Measurements from ENCODE around the gene DEAF1. TPM values are rescaled to one million over a fixed set of nuclear protein-coding genes. Genes with fewer than 3 reads are reported as not detected.
"Not testable (repeated sequence)": the region's sequence is repeated elsewhere in the genome, so short reads cannot be mapped to it uniquely, and the experiment has no call there.

DEAF1 gene, protein sequence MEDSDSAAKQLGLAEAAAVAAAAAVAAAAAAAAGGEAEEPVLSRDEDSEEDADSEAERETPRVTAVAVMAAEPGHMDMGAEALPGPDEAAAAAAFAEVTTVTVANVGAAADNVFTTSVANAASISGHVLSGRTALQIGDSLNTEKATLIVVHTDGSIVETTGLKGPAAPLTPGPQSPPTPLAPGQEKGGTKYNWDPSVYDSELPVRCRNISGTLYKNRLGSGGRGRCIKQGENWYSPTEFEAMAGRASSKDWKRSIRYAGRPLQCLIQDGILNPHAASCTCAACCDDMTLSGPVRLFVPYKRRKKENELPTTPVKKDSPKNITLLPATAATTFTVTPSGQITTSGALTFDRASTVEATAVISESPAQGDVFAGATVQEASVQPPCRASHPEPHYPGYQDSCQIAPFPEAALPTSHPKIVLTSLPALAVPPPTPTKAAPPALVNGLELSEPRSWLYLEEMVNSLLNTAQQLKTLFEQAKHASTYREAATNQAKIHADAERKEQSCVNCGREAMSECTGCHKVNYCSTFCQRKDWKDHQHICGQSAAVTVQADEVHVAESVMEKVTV
- 25.9 TPM for total RNA-seq
- long read RNA-seq, partial matches to known transcripts = 15 of 45 reads
- long read RNA-seq, other reads (novel, unspliced or antisense) = 25 of 45 reads

DNA sequence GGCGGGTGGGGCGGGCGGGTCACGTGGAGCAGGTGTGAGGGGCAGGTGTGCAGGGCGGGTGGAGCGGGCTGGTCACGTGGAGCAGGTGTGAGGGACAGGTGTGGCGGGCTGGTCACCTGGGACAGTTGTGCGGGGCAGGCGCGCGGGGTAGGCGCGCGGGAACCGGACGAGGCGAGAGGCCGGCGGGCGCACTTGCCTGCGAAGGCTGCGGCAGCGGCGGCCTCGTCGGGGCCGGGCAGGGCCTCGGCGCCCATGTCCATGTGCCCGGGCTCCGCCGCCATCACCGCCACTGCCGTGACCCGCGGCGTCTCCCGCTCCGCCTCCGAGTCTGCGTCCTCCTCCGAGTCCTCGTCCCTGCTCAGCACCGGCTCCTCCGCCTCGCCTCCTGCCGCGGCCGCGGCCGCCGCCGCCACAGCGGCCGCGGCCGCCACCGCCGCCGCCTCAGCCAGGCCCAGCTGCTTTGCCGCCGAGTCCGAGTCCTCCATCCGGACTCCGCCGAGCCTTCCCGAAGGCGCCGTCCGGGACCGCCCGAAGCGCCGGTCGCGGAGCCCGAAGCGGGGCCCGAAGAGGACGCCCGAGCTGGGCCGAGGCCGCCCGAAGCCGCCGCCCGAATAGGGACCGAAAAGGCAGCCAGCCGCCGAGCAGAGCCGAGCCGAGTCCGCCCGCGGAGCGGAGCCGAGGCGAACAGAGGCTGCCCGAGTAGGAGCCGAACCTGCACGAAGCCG, at the start of gene DEAF1:
DEAF1 (minus strand) TSS at position 660 of the 725 bp plus-strand sequence; CDS start at position 485, 175 bp downstream.
- DNase-seq (ENCODE audit: low spot score) = peak; percentile 100

DNA sequence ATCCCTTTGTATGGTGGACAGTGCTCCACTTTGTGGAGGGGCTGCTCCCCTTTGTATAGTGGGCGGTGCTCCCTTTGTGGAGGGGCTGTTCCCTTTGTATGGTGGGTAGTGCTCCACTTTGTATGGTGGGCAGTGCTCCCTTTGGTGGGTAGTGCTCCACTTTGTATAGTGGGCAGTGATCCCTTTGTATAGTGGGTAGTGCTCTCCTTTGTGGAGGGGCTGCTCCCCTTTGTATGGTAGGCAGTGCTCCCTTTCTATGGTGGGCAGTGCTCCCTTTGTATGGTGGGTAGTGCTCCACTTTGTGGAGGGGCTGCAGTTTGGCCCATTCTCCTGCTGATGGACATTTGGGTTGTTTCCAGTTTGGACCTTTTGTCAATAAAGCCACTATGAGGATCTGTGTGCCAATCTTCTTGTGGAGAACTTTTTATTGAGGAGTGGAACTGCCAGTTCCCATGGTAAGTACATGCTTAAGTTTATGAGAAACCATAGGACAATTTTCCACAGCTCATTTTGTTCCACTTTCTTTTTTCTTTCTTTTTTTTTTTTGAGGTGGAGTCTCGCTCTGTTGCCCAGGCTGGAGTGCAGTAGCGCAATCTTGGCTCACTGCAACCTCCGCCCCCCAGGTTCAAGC, 47.7 kb upstream of the DEAF1 start:
- no peak for DNase-seq (ENCODE audit: low spot score)

DNA sequence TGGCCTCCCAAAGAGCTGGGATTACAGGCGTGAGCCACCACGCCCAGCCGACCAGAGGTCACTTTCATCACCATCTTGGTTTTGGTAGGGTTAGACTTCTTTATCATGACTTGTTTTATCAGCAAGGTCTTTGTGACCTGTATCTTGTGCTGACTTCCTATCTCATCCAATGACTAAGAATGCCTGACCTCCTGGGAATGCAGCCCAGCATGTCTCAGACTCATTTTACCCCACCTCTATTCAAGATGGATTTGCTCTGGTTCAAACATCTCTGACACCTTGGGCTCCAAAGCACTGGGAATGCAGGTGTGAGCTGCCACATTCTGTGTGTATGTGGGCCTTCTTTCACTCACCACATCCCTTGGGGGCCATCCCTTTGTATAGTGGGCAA, 47.1 kb upstream of the DEAF1 start:
- DNase-seq (ENCODE audit: low spot score) = no peak

DNA sequence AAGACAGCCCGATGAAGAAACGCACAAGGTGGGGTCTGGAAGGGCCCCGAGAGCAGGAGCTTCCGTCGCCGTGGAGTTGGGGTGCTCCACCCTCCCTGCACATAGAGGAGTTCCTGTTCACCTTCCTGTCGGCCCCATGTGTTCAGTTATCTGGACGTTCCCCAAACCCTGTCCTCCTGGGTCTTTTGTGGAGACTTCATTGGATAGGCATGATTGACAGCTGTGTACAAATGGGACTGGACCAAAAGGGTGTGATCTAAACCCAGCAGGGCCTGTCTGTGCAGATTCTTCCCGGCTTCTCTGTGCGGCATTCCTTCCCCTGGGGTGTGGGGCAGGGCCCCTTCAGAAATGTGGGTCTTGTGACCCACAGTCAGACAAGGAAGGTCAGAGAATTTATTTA, 42.9 kb upstream of the DEAF1 start:
- DNase-seq (ENCODE audit: low spot score) = not testable (repeated sequence)

DNA sequence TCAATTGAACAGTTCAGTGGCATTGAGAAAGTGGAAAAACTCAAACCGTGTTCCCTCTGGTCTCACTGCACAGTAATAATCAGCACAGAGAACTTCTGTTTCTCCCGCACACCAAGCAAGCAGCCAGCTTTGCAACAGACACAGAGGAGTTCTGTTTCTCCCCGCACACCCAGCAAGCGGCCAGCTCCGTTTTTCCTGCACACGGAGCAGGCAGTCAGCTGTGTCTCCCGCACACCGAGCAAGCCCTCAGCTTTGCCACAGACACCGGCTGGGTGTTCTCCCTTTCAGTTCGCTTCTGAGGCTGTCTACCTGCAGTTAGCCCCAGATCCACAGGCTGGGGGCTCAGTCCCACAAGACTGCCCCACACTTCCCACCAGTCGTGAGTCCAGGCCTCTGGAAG, 42.3 kb upstream of the DEAF1 start:
- DNase-seq (ENCODE audit: low spot score) = no peak

DNA sequence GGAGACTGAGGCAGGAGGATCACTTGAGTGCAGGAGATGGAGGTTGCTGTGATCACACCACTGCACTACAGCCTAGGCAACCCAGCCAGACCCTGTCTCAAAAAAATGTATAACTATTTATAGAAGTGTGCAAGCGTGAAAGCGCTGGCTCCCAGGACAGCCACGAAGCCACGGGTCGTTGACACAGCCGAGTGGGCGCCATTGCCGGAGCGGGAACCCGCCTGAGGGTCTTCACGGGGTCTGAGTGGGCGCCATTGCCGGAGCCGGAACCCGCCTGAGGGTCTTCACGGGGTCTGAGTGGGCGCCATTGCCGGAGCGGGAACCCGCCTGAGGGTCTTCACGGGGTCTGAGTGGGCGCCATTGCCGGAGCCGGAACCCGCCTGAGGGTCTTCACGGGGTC, 39.5 kb upstream of the DEAF1 start:
- DNase-seq (ENCODE audit: low spot score) = not testable (repeated sequence)

DNA sequence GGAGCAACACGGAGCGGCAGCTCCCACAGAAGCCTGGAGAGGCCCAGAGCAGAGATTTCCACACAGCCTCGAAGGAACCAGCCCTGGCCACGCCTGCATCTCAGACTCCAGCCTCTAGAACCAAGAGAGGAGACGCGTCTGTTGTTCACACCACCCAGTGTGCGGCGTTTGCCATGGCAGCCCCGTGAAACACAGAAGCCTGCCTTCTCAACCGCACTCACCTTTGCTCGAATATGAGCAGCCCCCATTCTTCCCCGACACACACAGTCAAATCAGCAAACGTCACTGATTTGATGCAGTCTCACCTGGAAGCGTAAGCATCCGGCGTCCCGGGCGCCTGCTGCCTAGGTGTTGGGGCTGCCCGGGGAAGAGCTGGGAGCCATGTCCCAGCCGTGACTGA, 38.0 kb upstream of the DEAF1 start:
- DNase-seq (ENCODE audit: low spot score) = no peak

DNA sequence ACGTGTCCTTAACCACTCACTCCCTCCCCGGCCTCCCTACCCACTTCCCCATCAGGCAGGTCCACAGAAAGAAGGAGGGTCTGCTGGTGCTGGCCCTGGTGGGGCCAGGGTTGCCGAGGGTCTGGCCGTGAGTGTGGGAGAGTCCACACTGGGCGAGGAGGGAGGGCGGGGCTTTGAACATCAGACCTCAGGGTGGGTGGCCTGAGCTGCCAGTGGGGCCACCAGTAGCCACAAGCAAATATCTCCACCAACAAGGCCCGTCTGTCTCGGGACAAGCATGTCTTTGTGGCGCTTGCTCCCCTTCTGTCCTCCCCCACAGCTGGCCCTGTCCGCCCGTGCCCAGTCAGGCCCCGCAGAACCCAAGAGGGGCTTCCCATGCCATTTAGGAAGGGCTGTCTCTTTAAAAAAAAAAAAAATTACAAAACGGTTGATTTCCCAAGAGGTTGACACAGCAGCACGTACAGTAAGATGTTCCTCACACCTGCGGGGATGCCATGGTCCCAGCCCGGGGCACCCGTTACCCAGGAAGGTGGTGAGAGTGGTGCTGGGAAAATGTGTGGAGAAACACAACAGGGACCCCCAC, 34.6 kb upstream of the DEAF1 start:
- no peak for DNase-seq (ENCODE audit: low spot score)

DNA sequence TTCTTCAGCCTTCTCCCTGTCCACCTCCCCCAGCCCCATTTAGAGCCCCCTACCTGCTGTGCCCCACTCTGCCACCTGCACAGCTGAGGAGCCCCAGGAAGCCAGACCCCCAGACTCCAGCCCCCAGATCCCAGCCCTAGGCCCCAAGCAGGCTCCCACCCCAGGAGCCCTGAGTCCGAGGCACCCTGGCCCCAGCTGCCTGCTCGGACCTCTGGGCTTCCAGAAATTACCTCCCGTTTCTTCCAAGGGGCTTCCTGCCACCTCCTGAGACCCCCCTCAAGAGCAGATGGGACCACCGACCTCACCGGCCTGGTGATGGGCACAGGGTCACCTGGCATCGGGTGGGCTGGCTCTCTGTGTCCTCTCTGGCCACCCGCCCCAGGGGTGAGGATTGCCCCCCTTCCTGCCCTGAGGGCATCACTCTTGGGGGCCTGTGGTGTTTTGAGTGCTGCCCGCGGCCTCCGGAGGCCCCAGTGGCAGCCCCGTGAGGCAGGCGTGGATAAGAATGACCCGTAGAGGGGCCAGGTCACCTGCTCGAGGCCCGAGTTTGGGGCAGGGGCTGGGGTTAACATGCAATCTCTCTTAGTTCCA, 34.0 kb upstream of the DEAF1 start:
- DNase-seq (ENCODE audit: low spot score) = no peak

DNA sequence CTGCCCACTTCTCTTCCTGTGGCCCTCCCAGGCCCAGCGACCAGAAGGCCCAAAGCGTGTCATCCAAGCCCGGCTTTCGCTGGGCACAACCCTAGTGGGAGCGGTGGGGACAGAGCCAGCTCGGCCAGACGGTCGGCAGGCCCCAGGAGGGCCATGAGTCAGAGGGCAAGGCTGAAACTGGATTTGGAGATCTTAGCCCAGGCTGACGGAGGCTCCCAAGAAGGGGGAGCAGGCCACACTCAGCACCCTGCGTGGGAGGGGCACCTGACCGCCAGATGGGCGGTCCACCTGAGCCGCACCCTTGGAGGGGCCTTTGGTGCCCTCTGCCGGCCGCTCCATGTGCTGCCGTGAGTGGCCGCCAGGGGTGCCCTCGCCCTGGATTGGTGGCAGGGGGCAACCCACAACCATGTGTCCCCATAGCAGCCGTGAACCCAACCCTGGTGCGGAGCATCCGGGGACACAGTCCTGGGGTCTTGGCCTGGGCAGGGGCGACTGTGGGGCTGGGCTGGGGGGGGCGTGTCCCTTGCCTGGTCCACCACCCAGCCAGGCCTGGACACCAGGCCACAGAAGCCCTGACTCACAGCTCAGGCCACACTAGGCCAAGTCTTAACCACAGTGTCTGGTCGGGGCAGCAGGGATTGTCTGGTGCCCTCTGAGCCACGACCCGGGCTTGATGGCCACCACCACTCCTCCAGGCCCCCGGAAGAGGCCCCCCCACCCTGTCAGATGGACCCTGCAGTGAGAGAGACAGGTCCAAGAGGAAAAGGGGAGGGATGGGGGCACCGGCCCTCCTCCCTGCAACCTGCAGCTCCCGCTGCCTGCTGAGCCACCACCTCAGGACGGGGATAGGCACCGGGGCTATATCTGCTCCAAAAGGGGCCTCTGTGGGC, 33.1 kb upstream of the DEAF1 start:
- peak; percentile 93 for DNase-seq (ENCODE audit: low spot score)

DNA sequence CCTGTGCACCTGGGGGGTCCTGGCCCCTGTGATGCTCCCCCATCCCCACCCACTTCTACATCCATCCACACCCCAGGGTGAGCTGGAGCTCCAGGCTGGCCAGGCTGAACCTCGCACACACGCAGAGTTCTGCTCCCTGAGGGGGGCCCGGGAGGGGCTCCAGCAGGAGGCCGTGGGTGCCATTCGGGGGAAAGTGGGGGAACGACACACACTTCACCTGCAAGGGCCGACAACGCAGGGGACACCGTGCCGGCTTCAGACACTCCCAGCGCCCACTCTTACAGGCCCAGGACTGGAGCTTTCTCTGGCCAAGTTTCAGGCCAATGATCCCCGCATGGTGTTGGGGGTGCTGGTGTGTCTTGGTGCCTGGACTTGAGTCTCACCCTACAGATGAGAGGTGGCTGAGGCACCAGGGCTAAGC, 32.3 kb upstream of the DEAF1 start:
- no peak for DNase-seq (ENCODE audit: low spot score)

DNA sequence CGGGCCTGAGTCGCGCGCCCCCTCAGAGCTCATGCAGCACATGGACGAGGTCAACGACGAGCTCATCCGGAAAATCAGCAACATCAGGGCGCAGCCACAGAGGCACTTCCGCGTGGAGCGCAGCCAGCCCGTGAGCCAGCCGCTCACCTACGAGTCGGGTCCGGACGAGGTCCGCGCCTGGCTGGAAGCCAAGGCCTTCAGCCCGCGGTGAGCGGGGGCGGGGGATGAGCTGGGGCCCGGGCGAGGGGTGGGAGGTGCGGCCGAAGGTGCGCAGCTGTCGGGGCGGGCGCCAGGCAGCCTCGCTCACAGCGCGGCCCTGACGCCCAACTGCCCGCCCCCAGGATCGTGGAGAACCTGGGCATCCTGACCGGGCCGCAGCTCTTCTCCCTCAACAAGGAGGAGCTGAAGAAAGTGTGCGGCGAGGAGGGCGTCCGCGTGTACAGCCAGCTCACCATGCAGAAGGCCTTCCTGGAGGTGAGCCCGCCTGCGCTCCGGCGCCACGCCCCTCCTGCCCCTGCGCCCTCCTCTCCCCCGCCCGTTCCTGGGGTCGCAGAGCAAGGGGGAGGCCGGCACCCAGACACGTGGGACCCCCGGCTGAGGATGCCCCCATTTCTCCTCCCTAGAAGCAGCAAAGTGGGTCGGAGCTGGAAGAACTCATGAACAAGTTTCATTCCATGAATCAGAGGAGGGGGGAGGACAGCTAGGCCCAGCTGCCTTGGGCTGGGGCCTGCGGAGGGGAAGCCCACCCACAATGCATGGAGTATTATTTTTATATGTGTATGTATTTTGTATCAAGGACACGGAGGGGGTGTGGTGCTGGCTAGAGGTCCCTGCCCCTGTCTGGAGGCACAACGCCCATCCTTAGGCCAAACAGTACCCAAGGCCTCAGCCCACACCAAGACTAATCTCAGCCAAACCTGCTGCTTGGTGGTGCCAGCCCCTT, 31.5 kb upstream of the DEAF1 start:
- DNase-seq (ENCODE audit: low spot score) = no peak

DNA sequence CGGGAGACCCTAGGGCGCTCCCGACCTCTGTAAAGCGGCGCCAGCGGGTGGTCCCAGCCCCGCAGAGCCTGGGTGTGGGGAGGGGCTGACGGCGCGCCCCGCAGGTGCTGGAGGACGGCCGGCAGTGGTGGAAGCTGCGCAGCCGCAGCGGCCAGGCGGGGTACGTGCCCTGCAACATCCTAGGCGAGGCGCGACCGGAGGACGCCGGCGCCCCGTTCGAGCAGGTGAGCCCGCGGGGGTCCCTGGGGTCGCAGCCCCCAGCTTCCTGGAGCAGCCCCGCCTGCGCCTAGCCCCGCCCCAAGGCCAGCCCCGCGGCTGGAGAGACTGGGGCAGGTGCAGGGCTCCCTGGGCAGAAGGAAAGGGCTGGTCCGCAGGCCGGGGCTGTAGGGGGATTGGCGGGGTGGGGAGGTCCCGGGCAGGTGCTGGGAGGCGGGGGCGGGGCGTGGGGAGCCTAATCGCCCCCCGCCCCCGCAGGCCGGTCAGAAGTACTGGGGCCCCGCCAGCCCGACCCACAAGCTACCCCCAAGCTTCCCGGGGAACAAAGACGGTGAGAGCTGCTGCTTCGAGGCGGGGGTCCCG, 30.7 kb upstream of the DEAF1 start:
- DNase-seq (ENCODE audit: low spot score) = no peak

DNA sequence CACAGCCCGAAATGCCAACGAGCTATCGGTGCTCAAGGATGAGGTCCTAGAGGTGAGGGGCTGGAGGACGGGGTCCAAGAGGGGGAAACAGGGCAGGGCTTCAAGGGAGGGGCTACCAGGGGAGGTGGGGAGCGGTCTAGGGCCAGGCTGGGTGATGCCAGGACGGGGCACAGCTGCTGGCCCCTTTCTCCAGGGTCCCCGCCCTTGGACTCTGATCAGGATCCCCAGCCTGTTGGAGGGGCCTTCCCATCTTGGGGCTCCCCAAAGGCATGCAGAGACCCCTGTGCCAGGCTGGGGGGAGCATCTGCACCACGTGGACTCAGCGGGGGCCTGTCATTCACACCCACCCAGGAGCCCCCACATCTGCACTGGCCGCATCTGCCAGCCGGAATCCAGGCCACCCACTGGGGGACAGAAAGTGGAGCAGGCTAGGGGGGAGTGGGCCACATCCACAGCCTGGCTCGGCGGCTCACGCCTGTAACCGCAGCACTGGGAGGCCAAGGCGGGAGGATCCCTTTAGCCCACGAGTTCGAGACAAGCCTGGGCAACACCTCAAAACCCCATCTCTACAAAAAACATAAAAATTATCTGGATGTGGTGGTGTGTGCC, 29.9 kb upstream of the DEAF1 start:
- DNase-seq (ENCODE audit: low spot score) = no peak

DNA sequence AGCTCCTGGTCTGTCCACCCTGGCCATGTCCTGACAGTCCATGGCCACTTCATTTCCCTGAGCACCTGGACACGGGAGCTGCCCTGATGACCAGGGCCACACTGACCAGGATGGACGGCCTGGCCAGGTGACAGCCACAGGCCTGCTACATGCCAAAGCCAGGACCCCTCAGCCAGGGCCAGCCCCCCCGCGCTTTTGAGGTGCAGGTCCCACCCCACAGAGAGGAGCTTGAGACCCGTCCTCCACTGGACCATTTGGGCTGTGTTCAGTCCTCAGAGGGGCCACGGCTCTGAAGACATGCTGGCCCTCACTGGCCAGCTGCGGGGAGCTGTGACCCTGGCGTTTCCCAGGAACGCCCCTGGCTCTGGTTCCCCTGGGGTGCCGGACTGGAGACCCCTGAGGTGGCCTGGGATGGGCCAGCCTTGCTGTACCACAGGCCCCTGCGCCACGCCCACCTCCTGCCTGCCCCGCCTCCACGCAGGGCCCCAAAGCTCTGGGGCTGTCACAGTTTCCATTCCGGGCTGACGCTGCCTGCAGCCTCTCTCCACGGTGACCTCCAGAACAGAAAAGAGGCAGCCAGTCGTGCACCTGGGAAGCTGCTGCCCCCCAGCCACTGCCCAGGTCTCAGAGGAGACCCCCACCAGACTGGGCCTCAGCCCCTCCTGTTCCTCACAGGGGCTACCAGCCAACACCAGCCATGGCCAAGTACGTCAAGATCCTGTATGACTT, 29.2 kb upstream of the DEAF1 start:
- DNase-seq (ENCODE audit: low spot score) = no peak

DNA sequence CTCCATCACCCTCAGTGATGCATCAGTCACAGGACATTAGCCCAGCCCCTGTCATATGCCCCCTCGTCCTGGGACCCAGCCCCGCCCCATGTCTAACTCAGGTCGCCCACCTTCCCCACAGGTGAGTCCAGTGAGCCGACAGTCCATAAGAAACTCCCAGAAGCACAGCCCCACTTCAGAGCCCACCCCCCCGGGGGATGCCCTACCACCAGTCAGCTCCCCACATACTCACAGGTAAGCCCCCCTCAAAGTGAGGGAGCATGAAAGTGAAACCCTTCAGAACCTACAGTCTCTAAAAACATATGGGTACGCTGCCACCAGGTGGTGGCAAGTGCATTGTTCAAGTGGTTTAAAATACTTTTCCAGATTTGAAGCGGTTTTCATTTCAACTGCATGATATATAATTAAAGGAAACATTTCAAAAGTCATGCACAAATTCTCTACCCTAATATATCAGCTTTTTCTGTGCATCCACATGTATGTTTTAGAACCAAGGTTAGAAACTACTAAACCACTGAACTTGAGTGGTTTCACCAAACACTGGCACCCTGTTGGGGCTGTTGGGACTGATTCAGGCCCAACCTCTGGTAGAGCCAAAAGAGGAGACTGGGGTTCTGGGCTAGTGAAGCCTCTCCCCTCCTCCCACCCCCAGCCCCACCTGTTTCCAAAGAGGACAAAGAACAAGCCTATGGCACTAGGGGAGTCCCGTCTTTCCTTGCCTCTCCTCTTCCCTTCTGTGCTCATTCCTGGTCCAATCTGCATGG, 28.3 kb upstream of the DEAF1 start:
- no peak for DNase-seq (ENCODE audit: low spot score)

All from mesenteric fat pad (tissue), 1 donor.